ENCODE results near the gene MARK2. TPM values are rescaled to one million over a fixed set of nuclear protein-coding genes. Genes with fewer than 3 reads are reported as not detected.

Gene MARK2
- total RNA-seq, 2 donors from 2014 or later = 32.2 to 33.9 TPM

GRCh38 chr11:63945477-63946163, 106.7 kb downstream of the MARK2 start:
- intact Hi-C loops (cut with DNase I) = loop anchor here (10.0 kb wide), 1 partner anchor 181 kb away; the partner anchor contains the start of gene ZFTA
- peak overlapping the region in 3 of 4 donors; percentile 4 to 46 (median 19) for H3K27ac ChIP-seq
- TF ChIP-seq POLR2A (IDR thresholded peaks at IDR 0.05) (no peak), CTCF (IDR thresholded peaks at IDR 0.05) (peak; percentile 53 to 95 (median 94))
- H3K4me1 ChIP-seq = peaks cover 11% of the 10 kb centered on the region
- peak; percentile 84 to 86 (median 86) for DNase-seq
- H3K27me3 ChIP-seq = no peaks in the 10 kb centered on the region
- 19 to 29% methylated on average over 9 to 14 of the region's 14 CpGs for WGBS, 2 donors
- ATAC-seq = peak; percentile 97
- no peaks in the 10 kb centered on the region for H3K9me3 ChIP-seq
- no peaks in the 10 kb centered on the region for H3K36me3 ChIP-seq (replicated peaks in 1 of 2; ENCODE audit: insufficient read depth in 1 of 2, low read depth in 2 of 2)
- no peak overlapping the region for H3K4me3 ChIP-seq

GRCh38 chr11:63951779-63952536, 113.0 kb downstream of the MARK2 start:
- Histone ChIP-seq H3K27ac (no peak overlapping the region), H3K9me3 (no peaks in the 10 kb centered on the region), H3K4me3 (no peak overlapping the region), H3K27me3 (no peaks in the 10 kb centered on the region), H3K36me3 (replicated peaks in 1 of 2; ENCODE audit: insufficient read depth in 1 of 2, low read depth in 2 of 2) (peaks cover 0 to 14% of the 10 kb centered on the region in 2 donors), H3K4me1 (no peaks in the 10 kb centered on the region)
- TF ChIP-seq POLR2A (IDR thresholded peaks at IDR 0.05) (no peak), CTCF (IDR thresholded peaks at IDR 0.05) (no peak)
- DNase-seq (no peak), ATAC-seq (no peak)
- intact Hi-C loops (cut with DNase I) = no loop called here
- WGBS, 2 donors = 81 to 89% methylated on average over 10 to 20 of the region's 20 CpGs

- Histone ChIP-seq H3K27ac (no peak overlapping the region), H3K36me3 (replicated peaks in 1 of 2; ENCODE audit: insufficient read depth in 1 of 2, low read depth in 2 of 2) (peaks cover 0 to 14% of the 10 kb centered on the region in 2 donors), H3K4me3 (no peak overlapping the region), H3K27me3 (no peaks in the 10 kb centered on the region), H3K9me3 (no peaks in the 10 kb centered on the region), H3K4me1 (no peaks in the 10 kb centered on the region)
- TF ChIP-seq POLR2A (IDR thresholded peaks at IDR 0.05) = no peak
- no peak for TF ChIP-seq CTCF (IDR thresholded peaks at IDR 0.05)
- ATAC-seq (no peak), DNase-seq (no peak)
- intact Hi-C loops (cut with DNase I) = no loop called here
- WGBS, 2 donors = 96 to 97% methylated on average over 4 of the region's 4 CpGs
These were observed 113.7 kb downstream of the MARK2 start for GRCh38 chr11:63952570-63952969.

GRCh38 chr11:63958008-63958407, 119.1 kb downstream of the MARK2 start:
- no peak for TF ChIP-seq POLR2A (IDR thresholded peaks at IDR 0.05)
- TF ChIP-seq CTCF (IDR thresholded peaks at IDR 0.05) = no peak

More at GRCh38 chr11:63958008-63958407, 119.1 kb downstream of the MARK2 start:
- ATAC-seq (no peak), DNase-seq (no peak)
- intact Hi-C loops (cut with DNase I) = no loop called here
- no peak overlapping the region for H3K27ac ChIP-seq
- H3K4me3 ChIP-seq = no peak overlapping the region
- no peaks in the 10 kb centered on the region for H3K9me3 ChIP-seq
- H3K36me3 ChIP-seq (replicated peaks in 1 of 2; ENCODE audit: insufficient read depth in 1 of 2, low read depth in 2 of 2) = peaks cover 0 to 10% of the 10 kb centered on the region in 2 donors
- H3K4me1 ChIP-seq = no peaks in the 10 kb centered on the region
- no peaks in the 10 kb centered on the region for H3K27me3 ChIP-seq
- 71 to 79% methylated on average over 1 to 5 of the region's 5 CpGs for WGBS, 2 donors

Small RNA genes within 50 kb of the gene (small RNA-seq; reads per million reads assigned to genes)
- gene AP006289.1 = not detected
- gene RN7SL596P = not detected
- not detected for gene RNU6-1306P

Other genes with a start within 250 kb of the MARK2 start
- 10 to 100 TPM; 22.6 to 55.0 TPM for gene PLAAT3, start 224.7 kb upstream of the MARK2 start, total RNA-seq
- gene ATL3, start 167.7 kb upstream of the MARK2 start, total RNA-seq = 10 to 100 TPM; 17.8 to 32.7 TPM
- 10 to 100 TPM; 62.8 to 63.6 TPM for gene RTN3, start 157.6 kb upstream of the MARK2 start, total RNA-seq
- gene ZFTA, start 70.3 kb upstream of the MARK2 start, total RNA-seq = 10 to 100 TPM; 13.2 to 23.1 TPM
- gene SPINDOC, start 25.7 kb upstream of the MARK2 start, total RNA-seq = 10 to 100 TPM in 1 of 2 donors, 1 to 10 TPM in 1; 3.6 to 16.2 TPM
- under 1 TPM; 0.26 to 0.33 TPM for gene RCOR2, start 78.1 kb downstream of the MARK2 start, total RNA-seq
- gene NAA40, start 99.9 kb downstream of the MARK2 start, total RNA-seq = 10 to 100 TPM; 14.3 to 21.8 TPM
- 100 to 1,000 TPM in 1 of 2 donors, 10 to 100 TPM in 1; 51.9 to 184 TPM for gene COX8A, start 135.5 kb downstream of the MARK2 start, total RNA-seq
- 10 to 100 TPM; 20.8 to 36.3 TPM for gene OTUB1, start 147.3 kb downstream of the MARK2 start, total RNA-seq
- under 1 TPM in 1 of 2 donors, not detected in 1; 0.26 TPM for gene FLRT1, start 196.8 kb downstream of the MARK2 start, total RNA-seq

Data from body of pancreas (tissue), 4 donors.